Sigmoid colon (tissue), 4 donors: Measurements from ENCODE around the gene CCDC184.

Experiments
- EP300 ChIP-seq, 4 donors: sonication (generic); formaldehyde crosslinking; IDR thresholded peaks; one replicate each; pipeline ENCODE4 v1.6.1; 2017; ENCODE audit warnings: antibody characterized with exemption in 4 of 4
- POLR2A ChIP-seq, 2 donors: fragments of 450-650 bp; IDR thresholded peaks; one replicate each; pipeline ENCODE4 v1.6.1; 2016; ENCODE audit warnings: antibody characterized with exemption in 2 of 2, mild to moderate bottlenecking in 2 of 2, moderate library complexity in 2 of 2
- POLR2AphosphoS5 ChIP-seq, 4 donors: sonication (generic); formaldehyde crosslinking; IDR thresholded peaks; one replicate each; pipeline ENCODE4 v1.6.1; 2017; ENCODE audit warnings: antibody characterized with exemption in 4 of 4
- TF ChIP-seq, protein P1 (sequence below), 4 experiments: fragments of 450-650 bp in 3 of 4; fragments of 200-600 bp in 1 of 4; IDR thresholded peaks; one replicate each; pipeline ENCODE4 v1.5.1; 2016 to 2019; ENCODE audit warnings: antibody characterized with exemption in 4 of 4, mild to moderate bottlenecking in 3 of 4, moderate library complexity in 2 of 4

GRCh38 chr12:48180424-48180823 lies 3.0 kb upstream of the CCDC184 start:
- TF ChIP-seq, protein P1, sequence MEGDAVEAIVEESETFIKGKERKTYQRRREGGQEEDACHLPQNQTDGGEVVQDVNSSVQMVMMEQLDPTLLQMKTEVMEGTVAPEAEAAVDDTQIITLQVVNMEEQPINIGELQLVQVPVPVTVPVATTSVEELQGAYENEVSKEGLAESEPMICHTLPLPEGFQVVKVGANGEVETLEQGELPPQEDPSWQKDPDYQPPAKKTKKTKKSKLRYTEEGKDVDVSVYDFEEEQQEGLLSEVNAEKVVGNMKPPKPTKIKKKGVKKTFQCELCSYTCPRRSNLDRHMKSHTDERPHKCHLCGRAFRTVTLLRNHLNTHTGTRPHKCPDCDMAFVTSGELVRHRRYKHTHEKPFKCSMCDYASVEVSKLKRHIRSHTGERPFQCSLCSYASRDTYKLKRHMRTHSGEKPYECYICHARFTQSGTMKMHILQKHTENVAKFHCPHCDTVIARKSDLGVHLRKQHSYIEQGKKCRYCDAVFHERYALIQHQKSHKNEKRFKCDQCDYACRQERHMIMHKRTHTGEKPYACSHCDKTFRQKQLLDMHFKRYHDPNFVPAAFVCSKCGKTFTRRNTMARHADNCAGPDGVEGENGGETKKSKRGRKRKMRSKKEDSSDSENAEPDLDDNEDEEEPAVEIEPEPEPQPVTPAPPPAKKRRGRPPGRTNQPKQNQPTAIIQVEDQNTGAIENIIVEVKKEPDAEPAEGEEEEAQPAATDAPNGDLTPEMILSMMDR (IDR thresholded peaks at IDR 0.05): no peak
- TF ChIP-seq POLR2A (IDR thresholded peaks at IDR 0.05) (no peak), POLR2AphosphoS5 (IDR thresholded peaks at IDR 0.05) (no peak), EP300 (IDR thresholded peaks at IDR 0.05) (no peak)
